Endometrial microvascular endothelial cells (primary cell): ENCODE results near the gene DLG4. TPM values are rescaled to one million over a fixed set of nuclear protein-coding genes. Genes with fewer than 3 reads are reported as not detected.

Source experiments
- in situ Hi-C: cut with HindIII; loops from 2 replicates; pipeline ENCODE4 v1.10.0; 2017; ENCODE audit warnings: low sequenced_read_pairs, low pct_unique_long_range_greater_than_20kb; ENCODE audit errors: inconsistent ontology term
- total RNA-seq: library from RNA; depleted of rRNA; stranded (reverse); fragments of >200 nt; gene quantifications from one replicate; pipeline ENCODE4 v1.2.3, GENCODE V29; 2015; ENCODE audit errors: inconsistent ontology term

Gene DLG4
- total RNA-seq, 1 donor from 2014 or later, result 5.9 TPM

GRCh38 chr17:7137171-7137943 is 82.3 kb downstream of the DLG4 start:
- in situ Hi-C loops, result no loop called here

Other genes starting within 250 kb of the DLG4 start
- gene ALOX12, start 223.8 kb downstream of the DLG4 start, total RNA-seq, result not detected
- 302 TPM for gene RNASEK, start 207.2 kb downstream of the DLG4 start, total RNA-seq
- gene BCL6B, start 196.8 kb downstream of the DLG4 start, total RNA-seq, result 67.7 TPM
- 2.0 TPM for gene SLC16A13, start 183.8 kb downstream of the DLG4 start, total RNA-seq
- gene SLC16A11, start 175.7 kb downstream of the DLG4 start, total RNA-seq, result not detected
- not detected for gene CLEC10A, start 139.6 kb downstream of the DLG4 start, total RNA-seq
- gene ASGR2, start 105.0 kb downstream of the DLG4 start, total RNA-seq, result not detected
- gene ASGR1, start 40.5 kb downstream of the DLG4 start, total RNA-seq, result not detected
- gene ACADVL, start 102 bp upstream of the DLG4 start, total RNA-seq, result 357 TPM
- 31.8 TPM for gene DVL2, start 14.7 kb upstream of the DLG4 start, total RNA-seq
- 65.3 TPM for gene PHF23, start 19.6 kb upstream of the DLG4 start, total RNA-seq
- gene GABARAP, start 22.6 kb upstream of the DLG4 start, total RNA-seq, result 154 TPM
- 55.9 TPM for gene CTDNEP1, start 31.9 kb upstream of the DLG4 start, total RNA-seq
- 46.6 TPM for gene ELP5, start 32.4 kb upstream of the DLG4 start, total RNA-seq
- gene CLDN7, start 42.6 kb upstream of the DLG4 start, total RNA-seq, result 16.4 TPM
- not detected for gene SLC2A4, start 61.9 kb upstream of the DLG4 start, total RNA-seq
- gene YBX2, start 74.8 kb upstream of the DLG4 start, total RNA-seq, result not detected
- 666 TPM for gene EIF5A, start 87.8 kb upstream of the DLG4 start, total RNA-seq
- 39.7 TPM for gene GPS2, start 95.5 kb upstream of the DLG4 start, total RNA-seq
- gene NEURL4, start 109.5 kb upstream of the DLG4 start, total RNA-seq, result 15.1 TPM
- not detected for gene ACAP1, start 116.7 kb upstream of the DLG4 start, total RNA-seq
- 7.8 TPM for gene KCTD11, start 132.3 kb upstream of the DLG4 start, total RNA-seq
- not detected for gene TMEM95, start 135.3 kb upstream of the DLG4 start, total RNA-seq
- gene TNK1, start 161.3 kb upstream of the DLG4 start, total RNA-seq, result not detected
- gene PLSCR3, start 174.7 kb upstream of the DLG4 start, total RNA-seq, result 55.8 TPM
- 109 TPM for gene TMEM256, start 184.3 kb upstream of the DLG4 start, total RNA-seq
- gene NLGN2, start 188.0 kb upstream of the DLG4 start, total RNA-seq, result 3.4 TPM
- gene SPEM1, start 200.5 kb upstream of the DLG4 start, total RNA-seq, result not detected
- not detected for gene SPEM2, start 205.8 kb upstream of the DLG4 start, total RNA-seq
- gene SPEM3, start 209.0 kb upstream of the DLG4 start, total RNA-seq, result not detected
- gene TMEM102, start 215.6 kb upstream of the DLG4 start, total RNA-seq, result 5.2 TPM
- not detected for gene FGF11, start 219.7 kb upstream of the DLG4 start, total RNA-seq
- gene CHRNB1, start 225.2 kb upstream of the DLG4 start, total RNA-seq, result 14.1 TPM